ENCODE measurements around the gene CCDC97.
"Not testable (repeated sequence)": the region's sequence is repeated elsewhere in the genome, so short reads cannot be mapped to it uniquely, and the experiment has no call there.

The CCDC97 gene

GRCh38 chr19:41367848-41368301 is 57.9 kb downstream of the CCDC97 start:
- Histone ChIP-seq H3F3A (ENCODE audit: insufficient read depth) (no peaks in the 10 kb centered on the region), H2AFZ (ENCODE audit: low read depth, low read length, severe bottlenecking) (no peak overlapping the region), H3K4me3 (ENCODE audit: insufficient read depth, low read length, poor library complexity, severe bottlenecking) (no peak overlapping the region), H3K27ac (ENCODE audit: low read depth, low read length) (no peak overlapping the region), H3K36me3 (ENCODE audit: low read length) (no peaks in the 10 kb centered on the region), H3K9me2 (replicated peaks; ENCODE audit: insufficient read depth, low read length) (no peaks in the 10 kb centered on the region), H3K27me3 (ENCODE audit: low read length) (no peaks in the 10 kb centered on the region), H3K4me2 (ENCODE audit: low read depth, low read length, poor library complexity, severe bottlenecking) (no peak overlapping the region), H3K79me2 (ENCODE audit: insufficient read depth, low read length) (peaks cover 17% of the 10 kb centered on the region; the same call in 1 of the 2 replicates), H3K9ac (ENCODE audit: low read length) (no peak overlapping the region), H3K9me3 (ENCODE audit: insufficient read depth, low read length) (no peaks in the 10 kb centered on the region), H4K20me1 (ENCODE audit: low read depth, low read length) (no peaks in the 10 kb centered on the region)
- TF ChIP-seq EZH2phosphoT487 (conservative IDR thresholded peaks at IDR 0.05; ENCODE audit: low read length) (no peak), CTCF (IDR thresholded peaks at IDR 0.05; ENCODE audit: insufficient read depth, low read length, poor library complexity, severe bottlenecking) (no peak)

DNA sequence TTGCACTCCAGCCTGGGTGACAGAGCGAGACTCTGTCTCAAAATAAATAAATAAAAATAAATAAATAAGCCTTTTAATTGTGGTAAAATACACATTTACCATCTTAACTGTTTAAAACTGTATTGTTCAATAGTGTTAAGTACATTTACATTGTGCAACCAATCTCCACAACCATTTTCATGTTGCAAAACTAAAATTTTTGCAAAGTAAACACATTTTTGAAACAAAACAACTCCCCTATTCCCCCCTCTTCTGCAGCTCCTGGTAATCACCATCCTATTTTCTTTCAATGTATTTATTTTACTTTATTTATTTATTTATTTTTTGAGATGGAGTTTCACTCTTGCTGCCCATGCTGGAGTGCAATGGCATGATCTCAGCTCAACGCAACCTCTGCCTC is 59.8 kb downstream of the CCDC97 start:
- Histone ChIP-seq H3K4me3 (ENCODE audit: insufficient read depth, low read length, poor library complexity, severe bottlenecking) (no peak overlapping the region), H3K9me2 (replicated peaks; ENCODE audit: insufficient read depth, low read length) (no peaks in the 10 kb centered on the region), H3K4me2 (ENCODE audit: low read depth, low read length, poor library complexity, severe bottlenecking) (no peak overlapping the region), H3K9me3 (ENCODE audit: insufficient read depth, low read length) (no peaks in the 10 kb centered on the region), H3K79me2 (ENCODE audit: insufficient read depth, low read length) (peaks cover 11% of the 10 kb centered on the region; the same call in 1 of the 2 replicates), H4K20me1 (ENCODE audit: low read depth, low read length) (no peaks in the 10 kb centered on the region), H2AFZ (ENCODE audit: low read depth, low read length, severe bottlenecking) (no peak overlapping the region), H3K36me3 (ENCODE audit: low read length) (no peaks in the 10 kb centered on the region), H3K27me3 (ENCODE audit: low read length) (no peaks in the 10 kb centered on the region), H3K27ac (ENCODE audit: low read depth, low read length) (no peak overlapping the region), H3K9ac (ENCODE audit: low read length) (no peak overlapping the region), H3F3A (ENCODE audit: insufficient read depth) (no peaks in the 10 kb centered on the region)
- no peak for TF ChIP-seq CTCF (IDR thresholded peaks at IDR 0.05; ENCODE audit: insufficient read depth, low read length, poor library complexity, severe bottlenecking)
- TF ChIP-seq EZH2phosphoT487 (conservative IDR thresholded peaks at IDR 0.05; ENCODE audit: low read length): no peak

- not testable (repeated sequence) for H3K36me3 ChIP-seq (ENCODE audit: low read length); H3K9me3 ChIP-seq (ENCODE audit: insufficient read depth, low read length); H3K4me2 ChIP-seq (ENCODE audit: low read depth, low read length, poor library complexity, severe bottlenecking); H3K4me3 ChIP-seq (ENCODE audit: insufficient read depth, low read length, poor library complexity, severe bottlenecking); H3K27ac ChIP-seq (ENCODE audit: low read depth, low read length); H2AFZ ChIP-seq (ENCODE audit: low read depth, low read length, severe bottlenecking); H4K20me1 ChIP-seq (ENCODE audit: low read depth, low read length); H3K9ac ChIP-seq (ENCODE audit: low read length); H3K79me2 ChIP-seq (ENCODE audit: insufficient read depth, low read length); H3F3A ChIP-seq (ENCODE audit: insufficient read depth); H3K27me3 ChIP-seq (ENCODE audit: low read length); H3K9me2 ChIP-seq (replicated peaks; ENCODE audit: insufficient read depth, low read length)
These were observed 61.1 kb downstream of the CCDC97 start for GRCh38 chr19:41371119-41371518.

DNA sequence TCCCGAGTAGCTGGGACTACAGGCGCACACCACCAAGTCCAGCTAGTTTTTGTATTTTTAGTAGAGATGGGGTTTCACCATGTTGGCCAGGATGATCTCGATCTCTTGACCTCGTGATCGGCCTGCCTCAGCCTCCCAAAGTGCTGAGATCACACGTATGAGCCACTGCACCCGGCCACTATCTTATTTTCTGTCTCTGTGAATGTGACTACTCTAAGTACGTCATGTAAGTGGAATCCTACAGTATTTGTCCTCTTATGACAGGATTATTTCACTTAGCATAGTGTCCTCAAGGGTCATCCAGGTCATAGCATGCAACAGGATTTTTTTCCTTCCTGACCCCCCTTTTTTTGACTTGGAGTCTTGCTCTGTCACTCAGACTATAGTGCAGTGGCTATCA is 61.6 kb downstream of the CCDC97 start:
- Histone ChIP-seq H3K79me2 (ENCODE audit: insufficient read depth, low read length) (no peaks in the 10 kb centered on the region; the same call in 1 of the 2 replicates), H3F3A (ENCODE audit: insufficient read depth) (no peaks in the 10 kb centered on the region), H3K9ac (ENCODE audit: low read length) (no peak overlapping the region), H3K36me3 (ENCODE audit: low read length) (no peaks in the 10 kb centered on the region), H3K27me3 (ENCODE audit: low read length) (no peaks in the 10 kb centered on the region), H3K27ac (ENCODE audit: low read depth, low read length) (no peak overlapping the region), H3K9me3 (ENCODE audit: insufficient read depth, low read length) (no peaks in the 10 kb centered on the region), H2AFZ (ENCODE audit: low read depth, low read length, severe bottlenecking) (no peak overlapping the region), H4K20me1 (ENCODE audit: low read depth, low read length) (no peaks in the 10 kb centered on the region), H3K4me2 (ENCODE audit: low read depth, low read length, poor library complexity, severe bottlenecking) (no peak overlapping the region), H3K4me3 (ENCODE audit: insufficient read depth, low read length, poor library complexity, severe bottlenecking) (no peak overlapping the region), H3K9me2 (replicated peaks; ENCODE audit: insufficient read depth, low read length) (no peaks in the 10 kb centered on the region)
- TF ChIP-seq CTCF (IDR thresholded peaks at IDR 0.05; ENCODE audit: insufficient read depth, low read length, poor library complexity, severe bottlenecking) (no peak), EZH2phosphoT487 (conservative IDR thresholded peaks at IDR 0.05; ENCODE audit: low read length) (no peak)
